CD4-positive, alpha-beta T cell (primary cell): ENCODE measurements around the gene CUL7. TPM values are rescaled to one million over a fixed set of nuclear protein-coding genes. Genes with fewer than 3 reads are reported as not detected.

ENCODE experiments used
- ATAC-seq: fragments of 200-7000 bp; cut with Tn5 transposase; one replicate; pipeline ENCODE4 v1.10.0; 2022; ENCODE audit warnings: mild to moderate bottlenecking; ENCODE audit not compliant: poor library complexity
- CTCF ChIA-PET: fragments of 350-600 bp; sonication (Branson Sonifier 250); formaldehyde crosslinking; loops from one replicate; lab custom pipeline; 2021; ENCODE audit warnings: antibody characterized with exemption, inconsistent platforms; lab: Charles Lee
- POLR2A ChIA-PET: fragments of 350-600 bp; sonication (Branson Sonifier 250); formaldehyde crosslinking; loops from one replicate; lab custom pipeline; 2021; ENCODE audit warnings: antibody characterized with exemption, inconsistent platforms; lab: Charles Lee
- DNase-seq, 14 experiments: peaks; one replicate each; pipeline ENCODE4 v3.0.0-alpha.2; 2013 to 2020; ENCODE audit warnings: mixed read lengths in 2 of 14
- H3K27ac ChIP-seq, 2 donors: one replicate each; pipeline versions ENCODE4 v1.5.1 to v1.7.0; 2013; ENCODE audit warnings: low read length in 2 of 2, low read depth in 1 of 2, mild to moderate bottlenecking in 1 of 2
- H3K27me3 ChIP-seq, 2 experiments: 1 replicate in 1 of 2; 2 replicates in 1 of 2; pipeline versions ENCODE4 v1.6.1 to v1.7.0; 2013; ENCODE audit warnings: low read length in 2 of 2, control low read depth in 1 of 2, mild to moderate bottlenecking in 1 of 2, moderate library complexity in 1 of 2; ENCODE audit not compliant: insufficient read depth in 2 of 2, control insufficient read depth in 1 of 2
- H3K36me3 ChIP-seq: one replicate; pipeline ENCODE4 v1.6.1; 2013; ENCODE audit warnings: low read length, control low read depth; ENCODE audit not compliant: insufficient read depth
- H3K4me1 ChIP-seq: one replicate; pipeline ENCODE4 v1.6.1; 2013; ENCODE audit warnings: low read length, control low read depth; ENCODE audit not compliant: insufficient read depth
- H3K4me3 ChIP-seq: one replicate; pipeline ENCODE4 v1.5.1; 2013; ENCODE audit warnings: mild to moderate bottlenecking, low read length, moderate library complexity
- H3K9me3 ChIP-seq, 2 experiments: 1 replicate in 1 of 2; 2 replicates in 1 of 2; pipeline versions ENCODE4 v1.6.1 to v1.7.0; 2013; ENCODE audit warnings: low read length in 2 of 2, mild to moderate bottlenecking in 2 of 2, control low read depth in 1 of 2, moderate library complexity in 1 of 2; ENCODE audit not compliant: control insufficient read depth in 1 of 2, insufficient read depth in 1 of 2
- H3K27ac Mint-ChIP-seq: one replicate; pipeline ENCODE4 v1.8.0; 2020; ENCODE audit warnings: mixed read lengths
- H3K27me3 Mint-ChIP-seq: one replicate; pipeline ENCODE4 v1.8.0; 2021; ENCODE audit warnings: mixed read lengths
- H3K36me3 Mint-ChIP-seq: one replicate; pipeline ENCODE4 v1.8.0; 2021; ENCODE audit warnings: low read depth, mixed read lengths
- H3K4me1 Mint-ChIP-seq: one replicate; pipeline ENCODE4 v1.8.0; 2021; ENCODE audit warnings: low read depth, mixed read lengths
- H3K4me3 Mint-ChIP-seq: one replicate; pipeline ENCODE4 v1.8.0; 2020; ENCODE audit warnings: mild to moderate bottlenecking, mixed read lengths
- H3K9me3 Mint-ChIP-seq: one replicate; pipeline ENCODE4 v1.8.0; 2020; ENCODE audit warnings: mixed read lengths
- intact Hi-C, 2 experiments: fragments of 100-400 bp; cut with DNase I in 1 of 2; cut with micrococcal nuclease in 1 of 2; formaldehyde crosslinking; loops; one replicate each; pipeline versions ENCODE4 v1.15.1 to v1.9.0; 2023 to 2025; cut with DNase I, micrococcal nuclease
- total RNA-seq, 174 experiments: library from RNA in 2 of 174; stranded (reverse) in 2 of 174; gene quantifications; one replicate each; pipeline ENCODE4 v1.2.3 and lab custom pipeline; 2021 to 2026
- TF ChIP-seq, protein P1 (sequence below): fragments of 200-600 bp; IDR thresholded peaks from one replicate; pipeline ENCODE4 v1.8.0; 2022; ENCODE audit warnings: antibody characterized with exemption, mild to moderate bottlenecking

The CUL7 gene
- total RNA-seq, 2 experiments from 2014 or later, result 5.9 to 6.9 TPM

DNA sequence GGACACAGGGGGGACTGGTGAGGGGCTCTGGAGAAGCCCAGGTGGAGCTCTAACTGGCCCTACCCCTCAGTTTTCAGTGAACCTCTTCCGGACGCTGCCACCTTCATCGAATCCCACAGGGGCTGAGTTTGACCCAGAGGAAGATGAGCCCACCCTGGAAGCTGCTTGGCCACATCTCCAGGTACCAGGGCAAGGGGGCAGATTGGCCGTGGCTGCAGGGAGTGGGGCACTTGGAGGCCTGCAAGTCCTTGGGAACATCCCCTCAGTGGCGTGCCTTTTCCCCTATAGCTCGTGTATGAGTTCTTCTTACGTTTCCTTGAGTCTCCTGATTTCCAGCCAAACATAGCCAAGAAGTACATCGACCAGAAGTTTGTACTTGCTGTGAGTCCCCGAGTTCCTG lies 46.5 kb downstream of the CUL7 start:
- ChIA-PET CTCF (interaction anchor here (1.1 kb wide), 1 partner anchor 106 kb away, joined by 4 read pairs; no protein-coding TSS in a partner anchor), POLR2A (interaction anchor here (1.0 kb wide), 1 partner anchor 23 kb away, joined by 5 read pairs; the partner anchor contains the start of gene PPP2R5D)
- Histone ChIP-seq H3K9me3 (no peaks in the 10 kb centered on the region), H3K36me3 (peaks cover 62% of the 10 kb centered on the region), H3K27me3 (no peaks in the 10 kb centered on the region), H3K4me1 (peaks cover 6% of the 10 kb centered on the region), H3K4me3 (no peak overlapping the region), H3K27ac (no peak overlapping the region)
- H3K4me1 Mint-ChIP-seq, result peaks cover 2% of the 10 kb centered on the region
- ATAC-seq (no peak), DNase-seq (no peak)
- no peaks in the 10 kb centered on the region for H3K9me3 Mint-ChIP-seq
- no peak overlapping the region for H3K4me3 Mint-ChIP-seq
- H3K27ac Mint-ChIP-seq, result no peak overlapping the region
- H3K36me3 Mint-ChIP-seq, result peaks cover 69% of the 10 kb centered on the region
- H3K27me3 Mint-ChIP-seq, result no peaks in the 10 kb centered on the region
- intact Hi-C loops, result no loop called here
- TF ChIP-seq, protein P1, sequence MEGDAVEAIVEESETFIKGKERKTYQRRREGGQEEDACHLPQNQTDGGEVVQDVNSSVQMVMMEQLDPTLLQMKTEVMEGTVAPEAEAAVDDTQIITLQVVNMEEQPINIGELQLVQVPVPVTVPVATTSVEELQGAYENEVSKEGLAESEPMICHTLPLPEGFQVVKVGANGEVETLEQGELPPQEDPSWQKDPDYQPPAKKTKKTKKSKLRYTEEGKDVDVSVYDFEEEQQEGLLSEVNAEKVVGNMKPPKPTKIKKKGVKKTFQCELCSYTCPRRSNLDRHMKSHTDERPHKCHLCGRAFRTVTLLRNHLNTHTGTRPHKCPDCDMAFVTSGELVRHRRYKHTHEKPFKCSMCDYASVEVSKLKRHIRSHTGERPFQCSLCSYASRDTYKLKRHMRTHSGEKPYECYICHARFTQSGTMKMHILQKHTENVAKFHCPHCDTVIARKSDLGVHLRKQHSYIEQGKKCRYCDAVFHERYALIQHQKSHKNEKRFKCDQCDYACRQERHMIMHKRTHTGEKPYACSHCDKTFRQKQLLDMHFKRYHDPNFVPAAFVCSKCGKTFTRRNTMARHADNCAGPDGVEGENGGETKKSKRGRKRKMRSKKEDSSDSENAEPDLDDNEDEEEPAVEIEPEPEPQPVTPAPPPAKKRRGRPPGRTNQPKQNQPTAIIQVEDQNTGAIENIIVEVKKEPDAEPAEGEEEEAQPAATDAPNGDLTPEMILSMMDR, result no peak

DNA sequence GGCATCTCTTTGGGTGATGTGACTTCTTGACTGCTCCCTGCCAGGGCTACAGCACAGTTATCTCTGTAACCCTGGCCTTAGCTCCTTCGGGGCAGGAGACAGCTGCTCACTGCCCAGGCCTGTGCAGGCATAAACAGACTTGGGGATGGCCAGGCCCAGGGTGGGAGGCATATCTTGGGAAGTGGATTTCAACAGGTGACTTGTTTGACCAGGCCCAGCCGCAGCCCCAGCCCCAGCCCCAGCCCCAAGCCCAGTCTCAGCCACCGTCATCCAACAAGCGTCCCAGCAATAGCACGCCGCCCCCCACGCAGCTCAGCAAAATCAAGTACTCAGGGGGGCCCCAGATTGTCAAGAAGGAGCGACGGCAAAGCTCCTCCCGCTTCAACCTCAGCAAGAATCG lies 47.4 kb downstream of the CUL7 start:
- CTCF ChIA-PET, result interaction anchor here (1.1 kb wide), 1 partner anchor 105 kb away, joined by 4 read pairs; no protein-coding TSS in a partner anchor
- H3K36me3 ChIP-seq, result peaks cover 56% of the 10 kb centered on the region

DNA sequence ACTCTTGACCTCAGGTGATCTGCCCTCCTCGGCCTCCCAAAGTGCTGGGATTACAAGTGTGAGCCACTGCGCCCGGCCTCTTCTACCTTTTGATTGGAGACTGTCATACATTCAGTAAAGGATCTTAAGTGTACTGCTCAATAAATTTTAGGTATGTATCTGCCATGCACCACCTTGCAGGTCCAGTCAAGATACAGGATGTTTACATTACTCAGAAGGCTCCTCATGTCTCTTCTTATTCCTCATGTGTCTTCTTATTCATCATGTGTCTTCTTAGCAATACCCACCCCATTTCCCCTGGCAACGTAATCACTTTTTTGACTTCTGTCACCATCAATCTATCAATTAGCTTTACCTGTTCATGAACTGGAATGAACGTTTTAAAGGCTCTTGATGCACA lies 47.8 kb downstream of the CUL7 start:
- intact Hi-C loops, result no loop called here
- ATAC-seq (no peak), DNase-seq (no peak)
- Histone ChIP-seq H3K9me3 (no peaks in the 10 kb centered on the region), H3K4me3 (no peak overlapping the region), H3K27ac (no peak overlapping the region), H3K27me3 (no peaks in the 10 kb centered on the region), H3K4me1 (no peaks in the 10 kb centered on the region), H3K36me3 (peaks cover 52% of the 10 kb centered on the region)
- Mint-ChIP-seq H3K9me3 (no peaks in the 10 kb centered on the region), H3K4me1 (no peaks in the 10 kb centered on the region), H3K4me3 (no peak overlapping the region), H3K27me3 (no peaks in the 10 kb centered on the region), H3K27ac (no peak overlapping the region), H3K36me3 (peaks cover 61% of the 10 kb centered on the region)
- TF ChIP-seq, protein P1, result no peak
- ChIA-PET CTCF (no interaction called here), POLR2A (interaction anchor here (0.6 to 1.5 kb wide), 2 partner anchors 76 to 416 kb away, joined by 3 read pairs; no protein-coding TSS in a partner anchor)

More for the DNA sequence above, 47.4 kb downstream of the CUL7 start:
- DNase-seq (no peak), ATAC-seq (no peak)
- Histone ChIP-seq H3K4me1 (no peaks in the 10 kb centered on the region), H3K27ac (no peak overlapping the region), H3K4me3 (no peak overlapping the region), H3K9me3 (no peaks in the 10 kb centered on the region), H3K27me3 (no peaks in the 10 kb centered on the region)
- intact Hi-C loops, result no loop called here
- TF ChIP-seq, protein P1, result no peak
- H3K4me1 Mint-ChIP-seq, result no peaks in the 10 kb centered on the region
- no peaks in the 10 kb centered on the region for H3K27me3 Mint-ChIP-seq
- H3K27ac Mint-ChIP-seq, result no peak overlapping the region
- no peaks in the 10 kb centered on the region for H3K9me3 Mint-ChIP-seq
- H3K36me3 Mint-ChIP-seq, result peaks cover 60% of the 10 kb centered on the region
- POLR2A ChIA-PET, result interaction anchor here (0.6 to 1.5 kb wide), 2 partner anchors 76 to 416 kb away, joined by 3 read pairs; no protein-coding TSS in a partner anchor
- no peak overlapping the region for H3K4me3 Mint-ChIP-seq
